ENCODE measurements around the gene AEBP2. TPM values are rescaled to one million over a fixed set of nuclear protein-coding genes. Genes with fewer than 3 reads are reported as not detected.
A peak's percentile ranks its signal among the peaks of the same experiment; 100 is the strongest.

Gene AEBP2
- total RNA-seq, 1 donor from 2014 or later, result 36.5 TPM

DNA sequence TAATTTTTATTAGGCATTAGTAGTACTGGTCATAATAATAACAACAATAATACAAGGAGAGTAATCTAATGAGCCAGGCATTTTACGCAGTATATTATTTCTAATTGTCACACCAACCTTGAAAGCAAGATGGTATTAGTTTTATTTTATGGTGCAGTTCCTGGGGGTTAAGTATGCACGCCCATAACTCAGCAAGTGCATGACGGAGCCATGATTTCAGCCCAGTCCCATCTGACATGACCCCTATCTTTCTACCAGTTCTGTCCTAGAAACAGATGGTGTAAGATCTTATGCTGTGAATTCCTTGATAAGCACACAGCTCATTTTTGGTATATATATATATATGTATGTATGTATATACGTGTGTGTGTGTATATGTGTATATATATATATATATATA is 106.0 kb downstream of the AEBP2 start:
- H3K36me3 Mint-ChIP-seq (ENCODE audit: low read depth), result no peaks in the 10 kb centered on the region
- no peak overlapping the region for H3K27ac Mint-ChIP-seq (ENCODE audit: unreplicated experiment)
- TF ChIP-seq, protein P1, sequence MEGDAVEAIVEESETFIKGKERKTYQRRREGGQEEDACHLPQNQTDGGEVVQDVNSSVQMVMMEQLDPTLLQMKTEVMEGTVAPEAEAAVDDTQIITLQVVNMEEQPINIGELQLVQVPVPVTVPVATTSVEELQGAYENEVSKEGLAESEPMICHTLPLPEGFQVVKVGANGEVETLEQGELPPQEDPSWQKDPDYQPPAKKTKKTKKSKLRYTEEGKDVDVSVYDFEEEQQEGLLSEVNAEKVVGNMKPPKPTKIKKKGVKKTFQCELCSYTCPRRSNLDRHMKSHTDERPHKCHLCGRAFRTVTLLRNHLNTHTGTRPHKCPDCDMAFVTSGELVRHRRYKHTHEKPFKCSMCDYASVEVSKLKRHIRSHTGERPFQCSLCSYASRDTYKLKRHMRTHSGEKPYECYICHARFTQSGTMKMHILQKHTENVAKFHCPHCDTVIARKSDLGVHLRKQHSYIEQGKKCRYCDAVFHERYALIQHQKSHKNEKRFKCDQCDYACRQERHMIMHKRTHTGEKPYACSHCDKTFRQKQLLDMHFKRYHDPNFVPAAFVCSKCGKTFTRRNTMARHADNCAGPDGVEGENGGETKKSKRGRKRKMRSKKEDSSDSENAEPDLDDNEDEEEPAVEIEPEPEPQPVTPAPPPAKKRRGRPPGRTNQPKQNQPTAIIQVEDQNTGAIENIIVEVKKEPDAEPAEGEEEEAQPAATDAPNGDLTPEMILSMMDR (IDR thresholded peaks at IDR 0.05), result no peak
- no peaks in the 10 kb centered on the region for H3K27me3 Mint-ChIP-seq (ENCODE audit: low read depth)
- H3K4me1 Mint-ChIP-seq (ENCODE audit: low read depth), result peaks cover 41% of the 10 kb centered on the region
- H3K9me3 Mint-ChIP-seq (ENCODE audit: low read depth), result no peaks in the 10 kb centered on the region
- DNase-seq (ENCODE audit: low spot score), result no peak
- H3K4me3 Mint-ChIP-seq (ENCODE audit: unreplicated experiment), result no peak overlapping the region

DNA sequence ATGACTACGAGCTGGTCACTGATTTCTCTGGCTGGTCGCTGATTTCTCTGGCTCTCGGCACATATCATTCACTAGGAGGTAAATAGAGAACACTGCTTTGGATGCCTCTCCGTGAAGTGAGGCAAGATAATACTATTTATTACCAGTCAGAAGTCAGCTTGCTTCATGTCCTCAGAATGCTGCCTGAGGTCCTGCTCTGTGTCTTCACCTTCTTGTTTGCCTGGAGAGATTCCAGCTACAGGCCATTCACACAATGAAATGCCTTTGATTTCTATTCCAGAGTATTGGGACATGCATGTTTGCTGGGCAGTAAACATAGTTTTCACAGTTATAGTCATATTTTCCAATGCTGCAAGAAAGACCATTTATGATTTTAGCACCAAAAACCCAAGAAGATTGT is 106.7 kb downstream of the AEBP2 start:
- Mint-ChIP-seq H3K9me3 (ENCODE audit: low read depth) (no peaks in the 10 kb centered on the region), H3K4me3 (ENCODE audit: unreplicated experiment) (no peak overlapping the region), H3K4me1 (ENCODE audit: low read depth) (peaks cover 41% of the 10 kb centered on the region), H3K36me3 (ENCODE audit: low read depth) (no peaks in the 10 kb centered on the region), H3K27me3 (ENCODE audit: low read depth) (no peaks in the 10 kb centered on the region), H3K27ac (ENCODE audit: unreplicated experiment) (peak overlapping the region; percentile 68)
- TF ChIP-seq, protein P1 (IDR thresholded peaks at IDR 0.05), result no peak
- no peak for DNase-seq (ENCODE audit: low spot score)

DNA sequence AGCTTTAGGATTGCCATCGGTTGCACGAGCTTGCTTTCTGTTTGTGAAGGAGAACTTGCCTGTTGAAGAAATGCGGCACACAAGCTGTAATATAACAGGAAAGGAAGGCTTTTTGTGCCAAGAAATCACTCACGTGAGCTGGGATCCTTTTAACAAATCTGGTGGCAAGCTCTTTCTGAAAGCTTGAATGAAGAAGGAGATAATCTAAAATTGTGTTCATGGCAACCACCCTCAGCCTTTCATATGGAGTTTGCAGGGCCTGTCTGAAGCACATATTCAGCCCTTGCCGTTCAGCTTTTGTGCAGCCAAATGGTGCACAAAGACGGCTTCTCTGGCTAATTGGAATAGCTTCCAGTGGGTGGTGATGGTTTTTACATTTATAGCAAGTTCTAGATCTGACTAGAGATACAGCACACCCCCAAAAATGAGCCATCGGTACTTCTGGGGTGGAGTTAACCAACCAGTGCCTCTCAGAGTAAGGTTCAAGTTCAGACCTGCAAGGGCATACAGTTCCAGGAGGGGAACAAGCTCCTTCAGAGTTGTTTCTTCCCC is 107.4 kb downstream of the AEBP2 start:
- Mint-ChIP-seq H3K27me3 (ENCODE audit: low read depth) (no peaks in the 10 kb centered on the region), H3K4me1 (ENCODE audit: low read depth) (peaks cover 41% of the 10 kb centered on the region), H3K36me3 (ENCODE audit: low read depth) (no peaks in the 10 kb centered on the region), H3K4me3 (ENCODE audit: unreplicated experiment) (no peak overlapping the region), H3K27ac (ENCODE audit: unreplicated experiment) (peak overlapping the region; percentile 84), H3K9me3 (ENCODE audit: low read depth) (no peaks in the 10 kb centered on the region)
- TF ChIP-seq, protein P1 (IDR thresholded peaks at IDR 0.05), result no peak
- DNase-seq (ENCODE audit: low spot score), result no peak

DNA sequence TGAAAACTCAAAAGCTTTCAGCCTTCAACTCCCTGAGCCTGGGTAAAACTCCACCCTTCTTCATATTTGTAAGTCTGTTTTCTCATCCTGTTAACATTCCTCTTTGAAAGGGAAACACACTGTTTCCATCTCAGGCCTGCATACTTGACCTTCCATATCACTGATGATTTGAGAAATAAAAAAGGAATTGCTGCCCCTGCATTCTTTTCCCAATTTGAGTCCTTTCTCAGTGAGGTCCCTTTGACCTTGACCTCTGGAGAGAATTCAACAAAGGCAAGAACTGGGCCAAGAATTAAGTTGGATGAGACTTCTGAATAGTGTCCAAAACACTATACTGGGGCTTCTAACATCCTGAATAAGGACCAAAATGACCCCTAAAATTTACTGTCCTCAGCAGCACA is 108.0 kb downstream of the AEBP2 start:
- H3K36me3 Mint-ChIP-seq (ENCODE audit: low read depth), result no peaks in the 10 kb centered on the region
- no peak overlapping the region for H3K4me3 Mint-ChIP-seq (ENCODE audit: unreplicated experiment)
- TF ChIP-seq, protein P1 (IDR thresholded peaks at IDR 0.05), result no peak
- H3K27ac Mint-ChIP-seq (ENCODE audit: unreplicated experiment), result peak overlapping the region; percentile 84
- no peak for DNase-seq (ENCODE audit: low spot score)
- H3K9me3 Mint-ChIP-seq (ENCODE audit: low read depth), result no peaks in the 10 kb centered on the region
- peaks cover 44% of the 10 kb centered on the region for H3K4me1 Mint-ChIP-seq (ENCODE audit: low read depth)
- H3K27me3 Mint-ChIP-seq (ENCODE audit: low read depth), result no peaks in the 10 kb centered on the region

DNA sequence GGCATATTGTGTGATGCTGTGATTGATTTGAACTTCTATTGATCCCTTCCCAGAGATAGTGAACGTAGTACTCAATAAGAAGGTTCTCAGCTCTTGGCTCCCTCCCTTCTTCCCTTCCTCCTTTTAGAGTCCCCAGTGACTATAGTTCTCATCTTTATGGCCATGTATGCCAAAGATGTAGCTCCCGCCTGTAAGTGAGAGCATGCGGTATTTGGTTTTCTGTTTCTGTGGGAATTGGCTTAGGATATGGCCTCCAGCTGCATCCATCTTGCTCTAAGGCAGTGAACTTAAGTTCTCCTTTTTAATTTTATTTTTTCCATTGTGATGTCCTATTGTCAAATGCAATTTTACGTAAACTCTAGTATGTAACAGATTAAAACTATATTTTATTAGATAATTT is 109.5 kb downstream of the AEBP2 start:
- Mint-ChIP-seq H3K27me3 (ENCODE audit: low read depth) (no peaks in the 10 kb centered on the region), H3K9me3 (ENCODE audit: low read depth) (no peaks in the 10 kb centered on the region), H3K27ac (ENCODE audit: unreplicated experiment) (no peak overlapping the region), H3K4me3 (ENCODE audit: unreplicated experiment) (no peak overlapping the region), H3K36me3 (ENCODE audit: low read depth) (no peaks in the 10 kb centered on the region), H3K4me1 (ENCODE audit: low read depth) (peaks cover 59% of the 10 kb centered on the region)
- TF ChIP-seq, protein P1 (IDR thresholded peaks at IDR 0.05), result no peak
- no peak for DNase-seq (ENCODE audit: low spot score)
